IMR-90 (cell line): ENCODE results near the gene KDELR1. TPM values are rescaled to one million over a fixed set of nuclear protein-coding genes. Genes with fewer than 3 reads are reported as not detected.

Experiments
- ATAC-seq: fragments of 200-7000 bp; cut with Tn5 transposase; 2 replicates; pipeline ENCODE4 v1.9.1; 2020; ENCODE audit warnings: low read depth, mild to moderate bottlenecking, moderate library complexity
- BruUV-seq: library from RNA; stranded (reverse); fragments of 400-500 nt; replicated peaks from 2 replicates; lab custom pipeline; 2021; lab: Mats Ljungman, UMichigan
- CTCF ChIA-PET: fragments of 300-600 bp; formaldehyde crosslinking; extraction: SDS; loops from one replicate; lab custom pipeline; 2021; ENCODE audit warnings: antibody characterized with exemption; lab: Yijun Ruan, JAX
- POLR2A ChIA-PET: fragments of 300-600 bp; sonication (Branson Sonifier 250); formaldehyde crosslinking; loops from one replicate; lab custom pipeline; 2022; ENCODE audit warnings: antibody characterized with exemption; ENCODE audit not compliant: unreplicated experiment; lab: Charles Lee
- DNase-seq: peaks from one replicate; pipeline ENCODE4 v3.0.0; 2013
- H2AFZ ChIP-seq: replicated peaks from 2 replicates; pipeline ENCODE3; 2013; ENCODE audit warnings: low read length, mild to moderate bottlenecking; ENCODE audit not compliant: poor library complexity
- H2AK5ac ChIP-seq: 2 replicates; pipeline ENCODE4 v1.6.1; 2013; ENCODE audit warnings: low read depth, low read length, inconsistent platforms
- H2AK9ac ChIP-seq: replicated peaks from 2 replicates; pipeline ENCODE3; 2013; ENCODE audit warnings: mild to moderate bottlenecking, low read depth, low read length, moderate library complexity; ENCODE audit not compliant: poor library complexity
- H2BK120ac ChIP-seq: 2 replicates; pipeline ENCODE4 v1.6.1; 2013; ENCODE audit warnings: low read depth, low read length, inconsistent platforms
- H2BK15ac ChIP-seq: 3 replicates; pipeline ENCODE4 v1.6.1; 2013; ENCODE audit warnings: low read depth, low read length, inconsistent platforms
- H2BK20ac ChIP-seq: 2 replicates; pipeline ENCODE4 v1.6.1; 2013; ENCODE audit warnings: low read depth, mild to moderate bottlenecking, inconsistent platforms, low read length, moderate library complexity
- H2BK5ac ChIP-seq: 2 replicates; pipeline ENCODE4 v1.6.1; 2013; ENCODE audit warnings: mild to moderate bottlenecking, low read depth, low read length, inconsistent platforms; ENCODE audit not compliant: poor library complexity, severe bottlenecking
- H3K14ac ChIP-seq: replicated peaks from 2 replicates; pipeline ENCODE4 v1.6.1; 2013; ENCODE audit warnings: low read depth, low read length, inconsistent platforms
- H3K18ac ChIP-seq: 2 replicates; pipeline ENCODE4 v1.6.1; 2013; ENCODE audit warnings: low read depth, low read length, control low read depth
- H3K23ac ChIP-seq: 2 replicates; pipeline ENCODE4 v1.6.1; 2013; ENCODE audit warnings: low read depth, low read length, inconsistent platforms
- H3K27ac ChIP-seq: 2 replicates; pipeline ENCODE4 v1.5.1; 2013; ENCODE audit warnings: mild to moderate bottlenecking, control low read depth, low read length; ENCODE audit not compliant: insufficient read depth
- H3K27me3 ChIP-seq: 2 replicates; pipeline ENCODE4 v1.6.1; 2013; ENCODE audit warnings: low read length; ENCODE audit not compliant: control insufficient read depth, insufficient read depth
- H3K36me3 ChIP-seq: 2 replicates; pipeline ENCODE4 v1.6.1; 2013; ENCODE audit warnings: low read length, mixed read lengths; ENCODE audit not compliant: control insufficient read depth, insufficient read depth
- H3K4ac ChIP-seq: 2 replicates; pipeline ENCODE4 v1.6.1; 2013; ENCODE audit warnings: low read depth, low read length, inconsistent platforms
- H3K4me1 ChIP-seq: 2 replicates; pipeline ENCODE4 v1.6.1; 2013; ENCODE audit warnings: low read length, mixed read lengths; ENCODE audit not compliant: control insufficient read depth, insufficient read depth
- H3K4me2 ChIP-seq: 2 replicates; pipeline ENCODE4 v1.6.1; 2013; ENCODE audit warnings: low read depth, mild to moderate bottlenecking, control low read depth, low read length, moderate library complexity
- H3K4me3 ChIP-seq: 2 replicates; pipeline ENCODE4 v1.5.1; 2013; ENCODE audit warnings: low read depth, mild to moderate bottlenecking, control low read depth, low read length, moderate library complexity; ENCODE audit not compliant: insufficient read depth
- H3K56ac ChIP-seq: 2 replicates; pipeline ENCODE4 v1.6.1; 2013; ENCODE audit warnings: low read length, inconsistent platforms; ENCODE audit not compliant: insufficient read depth; ENCODE audit errors: extremely low read depth
- H3K79me1 ChIP-seq, 2 experiments: 2 replicates each; pipeline ENCODE4 v1.6.1; 2013; ENCODE audit warnings: low read length in 2 of 2, inconsistent platforms in 1 of 2, low read depth in 1 of 2
- H3K9ac ChIP-seq: 2 replicates; pipeline ENCODE4 v1.6.1; 2013; ENCODE audit warnings: low read depth, low read length, control low read depth
- H3K9me1 ChIP-seq: 2 replicates; pipeline ENCODE4 v1.6.1; 2013; ENCODE audit warnings: low read length, inconsistent platforms; ENCODE audit not compliant: insufficient read depth
- H3K9me3 ChIP-seq: 2 replicates; pipeline ENCODE4 v1.6.1; 2013; ENCODE audit warnings: low read length; ENCODE audit not compliant: control insufficient read depth, insufficient read depth
- H4K20me1 ChIP-seq: 2 replicates; pipeline ENCODE4 v1.6.1; 2013; ENCODE audit warnings: low read length, inconsistent platforms; ENCODE audit not compliant: insufficient read depth
- H4K5ac ChIP-seq: 2 replicates; pipeline ENCODE4 v1.6.1; 2013; ENCODE audit warnings: mild to moderate bottlenecking, low read depth, low read length, control low read depth
- H4K8ac ChIP-seq, 2 experiments: 2 replicates each; pipeline ENCODE4 v1.6.1; 2013; ENCODE audit warnings: low read depth in 2 of 2, low read length in 2 of 2, control low read depth in 1 of 2, inconsistent platforms in 1 of 2
- H4K91ac ChIP-seq: 2 replicates; pipeline ENCODE4 v1.6.1; 2013; ENCODE audit warnings: low read depth, low read length, inconsistent platforms; ENCODE audit not compliant: insufficient read depth
- BHLHE40 ChIP-seq: fragments of 150-350 bp; IDR thresholded peaks from 2 replicates; pipeline ENCODE4 v1.6.1; 2016; ENCODE audit warnings: mild to moderate bottlenecking, low read depth, low read length
- CEBPB ChIP-seq: IDR thresholded peaks from 2 replicates; pipeline ENCODE4 v1.6.1; 2012; ENCODE audit warnings: low read depth, low read length, improper control_type of control experiment
- MAFK ChIP-seq: IDR thresholded peaks from 2 replicates; pipeline ENCODE4 v1.6.1; 2012; ENCODE audit warnings: low read depth, low read length, improper control_type of control experiment
- MXI1 ChIP-seq: IDR thresholded peaks from 2 replicates; pipeline ENCODE4 v1.6.1; 2012; ENCODE audit warnings: low read depth, mild to moderate bottlenecking, low read length, moderate library complexity, borderline replicate concordance
- NFE2L2 ChIP-seq: fragments of 150-350 bp; IDR thresholded peaks from 2 replicates; pipeline ENCODE4 v1.6.1; 2016; ENCODE audit warnings: low read depth, mild to moderate bottlenecking, low read length
- RCOR1 ChIP-seq: IDR thresholded peaks from 2 replicates; pipeline ENCODE4 v1.6.1; 2012; ENCODE audit warnings: mild to moderate bottlenecking, low read length, improper control_type of control experiment; ENCODE audit not compliant: insufficient replicate concordance
- WGBS, 2 experiments: methylation state at CpG; one replicate each; pipeline versions ENCODE4 v1.1.5 to v1.1.7; 2013; ENCODE audit warnings: missing lambda C conversion rate in 2 of 2; ENCODE audit not compliant: insufficient read length in 1 of 2; ENCODE audit errors: extremely low coverage in 2 of 2; 5-methylcytosine and 5-hydroxymethylcytosine counted together
- dilution Hi-C: fragments of 300-500 bp; cut with HindIII; formaldehyde crosslinking; loops from one replicate; pipeline ENCODE4 v1.14.3; 2018; ENCODE audit warnings: low sequenced_read_pairs; ENCODE audit not compliant: unreplicated experiment
- in situ Hi-C: fragments of 300-500 bp; cut with MboI; formaldehyde crosslinking; loops from 3 replicates; pipeline ENCODE4 v1.14.3; 2019; ENCODE audit warnings: low sequenced_read_pairs, inconsistent platforms, mixed read lengths
- intact Hi-C: fragments of 100-400 bp; cut with micrococcal nuclease; formaldehyde crosslinking; loops from 2 replicates; pipeline ENCODE4 v1.10.0; 2022
- polyA plus RNA-seq, 3 experiments: library from polyadenylated mRNA; depleted of rRNA; stranded (reverse); fragments of >200 nt; gene quantifications; 2 replicates each; pipeline ENCODE4 v1.2.3, GENCODE V29; 2012; ENCODE audit warnings: low replicate concordance in 1 of 3
- total RNA-seq: library from RNA; depleted of rRNA; stranded (reverse); fragments of >200 nt; gene quantifications from 2 replicates; pipeline ENCODE4 v1.2.3, GENCODE V29; 2012
- TF ChIP-seq, protein P1 (sequence below): fragments of 150-350 bp; IDR thresholded peaks from 2 replicates; pipeline ENCODE4 v1.6.1; 2016; ENCODE audit warnings: low read depth, mild to moderate bottlenecking, low read length, moderate library complexity, borderline replicate concordance
- TF ChIP-seq, protein P2 (sequence below): fragments of 150-350 bp; IDR thresholded peaks from 2 replicates; pipeline ENCODE4 v1.6.1; 2017; ENCODE audit warnings: mild to moderate bottlenecking, antibody characterized with exemption, low read length, low read depth

KDELR1 gene
- total and polyA plus RNA-seq, 2 of the 4 experiments (the other 2 are of a cell fraction) = 58.8 to 180 TPM

DNA sequence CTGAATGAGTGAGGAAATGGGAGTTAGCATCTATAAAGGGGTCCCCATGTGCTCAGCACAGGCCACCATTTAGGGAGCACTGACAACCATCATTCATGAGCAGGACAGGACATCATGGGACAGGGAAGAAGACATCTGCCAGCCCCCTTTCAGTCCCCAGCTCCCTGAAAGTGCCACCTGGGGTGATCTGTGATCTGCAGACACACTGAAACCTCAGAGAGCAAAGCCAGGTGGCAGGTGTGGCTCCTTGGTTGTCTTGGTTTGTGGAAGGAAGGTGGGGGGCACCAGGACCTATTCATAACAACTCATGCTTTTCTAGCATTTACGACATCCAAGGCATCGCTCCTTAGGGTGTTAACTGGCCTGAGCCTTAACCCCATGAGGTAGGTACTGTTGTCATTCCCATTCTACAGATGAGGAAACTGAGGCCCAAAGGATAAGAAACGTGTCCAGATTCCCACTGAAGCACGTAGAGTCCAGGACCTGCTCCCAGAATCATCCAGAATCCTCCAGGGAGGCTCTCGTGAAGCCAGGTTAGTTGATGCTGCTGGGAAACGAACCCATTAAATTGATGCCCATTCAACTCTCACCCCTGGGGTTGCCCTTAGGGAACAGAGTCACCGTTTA is 5.8 kb downstream of the KDELR1 start (continued):
- TF ChIP-seq, protein P1, sequence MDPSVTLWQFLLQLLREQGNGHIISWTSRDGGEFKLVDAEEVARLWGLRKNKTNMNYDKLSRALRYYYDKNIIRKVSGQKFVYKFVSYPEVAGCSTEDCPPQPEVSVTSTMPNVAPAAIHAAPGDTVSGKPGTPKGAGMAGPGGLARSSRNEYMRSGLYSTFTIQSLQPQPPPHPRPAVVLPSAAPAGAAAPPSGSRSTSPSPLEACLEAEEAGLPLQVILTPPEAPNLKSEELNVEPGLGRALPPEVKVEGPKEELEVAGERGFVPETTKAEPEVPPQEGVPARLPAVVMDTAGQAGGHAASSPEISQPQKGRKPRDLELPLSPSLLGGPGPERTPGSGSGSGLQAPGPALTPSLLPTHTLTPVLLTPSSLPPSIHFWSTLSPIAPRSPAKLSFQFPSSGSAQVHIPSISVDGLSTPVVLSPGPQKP = no peak
- TF ChIP-seq NFE2L2 = no peak

DNA sequence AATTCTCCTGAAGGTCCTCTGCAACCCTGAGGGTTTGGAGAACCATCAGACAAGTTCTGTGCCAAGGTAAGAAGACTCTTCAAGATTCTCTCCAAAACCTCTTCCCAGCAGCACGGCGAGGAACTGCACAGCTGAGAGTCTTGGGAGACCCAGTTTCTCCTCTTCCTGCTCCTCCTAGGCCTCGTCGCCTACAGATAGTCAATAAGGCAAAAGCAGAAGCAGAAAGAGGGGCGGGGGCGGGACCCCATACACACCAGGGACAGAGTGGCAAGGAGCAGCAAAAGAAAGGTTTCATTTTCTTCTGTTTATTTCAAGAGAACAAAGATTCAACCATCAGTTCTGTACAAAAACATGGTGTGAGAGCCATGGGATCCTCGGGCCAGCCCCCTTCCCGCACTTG is 9.1 kb downstream of the KDELR1 start:
- Histone ChIP-seq H2BK20ac (no peak overlapping the region), H3K27ac (no peak overlapping the region), H3K4ac (no peak overlapping the region), H4K5ac (no peak overlapping the region), H3K56ac (no peak overlapping the region), H3K4me2 (no peak overlapping the region), H4K91ac (no peak overlapping the region), H2AFZ (no peak overlapping the region), H3K79me1 (peaks cover 12 to 36% of the 10 kb centered on the region in 2 experiments), H3K23ac (no peak overlapping the region), H4K20me1 (peaks cover 3% of the 10 kb centered on the region; the same call in 1 of the 2 replicates), H3K4me3 (no peak overlapping the region), H4K8ac (no peak overlapping the region), H2AK5ac (no peak overlapping the region), H2AK9ac (peak overlapping the region; percentile 24), H3K14ac (no peak overlapping the region), H2BK5ac (no peak overlapping the region), H2BK15ac (no peak overlapping the region), H3K18ac (no peak overlapping the region), H3K36me3 (peaks cover 49% of the 10 kb centered on the region), H3K27me3 (no peaks in the 10 kb centered on the region), H2BK120ac (no peak overlapping the region), H3K9me3 (no peaks in the 10 kb centered on the region), H3K4me1 (no peaks in the 10 kb centered on the region), H3K9me1 (no peaks in the 10 kb centered on the region), H3K9ac (no peak overlapping the region)
- ChIA-PET CTCF (no interaction called here), POLR2A (no interaction called here)
- dilution Hi-C loops (no loop called here), intact Hi-C loops (no loop called here), in situ Hi-C loops (no loop called here)
- ATAC-seq (no peak), DNase-seq (no peak)
- no TSS peak for BruUV-seq
- TF ChIP-seq, protein P1 = no peak
- TF ChIP-seq, protein P2, sequence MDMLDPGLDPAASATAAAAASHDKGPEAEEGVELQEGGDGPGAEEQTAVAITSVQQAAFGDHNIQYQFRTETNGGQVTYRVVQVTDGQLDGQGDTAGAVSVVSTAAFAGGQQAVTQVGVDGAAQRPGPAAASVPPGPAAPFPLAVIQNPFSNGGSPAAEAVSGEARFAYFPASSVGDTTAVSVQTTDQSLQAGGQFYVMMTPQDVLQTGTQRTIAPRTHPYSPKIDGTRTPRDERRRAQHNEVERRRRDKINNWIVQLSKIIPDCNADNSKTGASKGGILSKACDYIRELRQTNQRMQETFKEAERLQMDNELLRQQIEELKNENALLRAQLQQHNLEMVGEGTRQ = no peak
- TF ChIP-seq RCOR1 (no peak), MAFK (no peak), CEBPB (no peak), BHLHE40 (no peak), MXI1 (no peak)
- WGBS, 2 experiments = 100% methylated on average over 2 of the region's 8 CpGs; no CpG with 5 or more reads in 1 of the 2 experiments
